HCT116 (cell line): ENCODE results near the gene EFEMP2. TPM values are rescaled to one million over a fixed set of nuclear protein-coding genes. Genes with fewer than 3 reads are reported as not detected.

Experiments used
- ATAC-seq: fragments of 200-7000 bp; cut with Tn5 transposase; 2 replicates; pipeline ENCODE4 v1.9.1; 2020; ENCODE audit warnings: mild to moderate bottlenecking, moderate library complexity
- BruUV-seq: library from RNA; stranded (reverse); fragments of 400-500 nt; replicated peaks from 2 replicates; lab custom pipeline; 2021; lab: Mats Ljungman, UMichigan
- CTCF ChIA-PET: fragments of 300-600 bp; sonication (Branson Sonifier 250); formaldehyde crosslinking; loops from one replicate; lab custom pipeline; 2021; ENCODE audit warnings: antibody characterized with exemption; lab: Charles Lee
- POLR2A ChIA-PET: fragments of 300-600, 350-600 bp; sonication (Branson Sonifier 250); formaldehyde crosslinking; loops from one replicate; lab custom pipeline; 2021; ENCODE audit warnings: antibody characterized with exemption; lab: Charles Lee
- RAD21 ChIA-PET, 2 experiments: fragments of 300-600 bp; sonication (Branson Sonifier 250); formaldehyde crosslinking; loops; one replicate each; lab custom pipeline; 2023; ENCODE audit warnings: low total read pairs in 2 of 2; ENCODE audit not compliant: uncharacterized antibody in 2 of 2, unreplicated experiment in 2 of 2, low non-redundant PET in 1 of 2; lab: Charles Lee
- DNase-seq: peaks from one replicate; pipeline ENCODE4 v3.0.0-alpha.2; 2010; ENCODE audit warnings: low read depth, low spot score
- H2AFZ ChIP-seq: fragments of 200-600 bp; shearing (Covaris generic), sonication (generic); 2 replicates; pipeline ENCODE4 v1.6.1; 2017; ENCODE audit warnings: low read depth, mixed run types, mixed read lengths, antibody characterized with exemption, low read length; ENCODE audit not compliant: poor library complexity, severe bottlenecking
- H3K27ac ChIP-seq: 2 replicates; pipeline ENCODE4 v1.5.1; 2012; ENCODE audit warnings: low read depth, low read length
- H3K27me3 ChIP-seq: fragments of 200-600 bp; sonication (generic); 2 replicates; pipeline ENCODE4 v1.6.1; 2016; ENCODE audit warnings: mixed run types, low read length, mixed read lengths; ENCODE audit not compliant: insufficient read depth
- H3K36me3 ChIP-seq, 2 experiments: fragments of 200-500 bp in 1 of 2; fragments of 200-600 bp in 1 of 2; sonication (Bioruptor generic) in 1 of 2; sonication (generic) in 1 of 2; 2 replicates each; pipeline versions ENCODE4 v1.5.1 to v1.6.1; 2014 to 2016; ENCODE audit warnings: low read length in 2 of 2, inconsistent platforms in 1 of 2, mixed read lengths in 1 of 2, mixed run types in 1 of 2; ENCODE audit not compliant: insufficient read depth in 2 of 2, control insufficient read depth in 1 of 2
- H3K4me1 ChIP-seq, 2 experiments: fragments of 200-600 bp in 1 of 2; sonication (generic) in 1 of 2; 2 replicates each; pipeline versions ENCODE4 v1.5.1 to v1.6.1; 2012 to 2017; ENCODE audit warnings: low read length in 2 of 2, inconsistent platforms in 1 of 2, mild to moderate bottlenecking in 1 of 2, mixed read lengths in 1 of 2, mixed run types in 1 of 2, moderate library complexity in 1 of 2; ENCODE audit not compliant: insufficient read depth in 2 of 2, control insufficient read depth in 1 of 2
- H3K4me2 ChIP-seq: fragments of 200-600 bp; sonication (generic); 2 replicates; pipeline ENCODE4 v1.6.1; 2017; ENCODE audit warnings: mixed run types, low read length, mixed read lengths
- H3K4me3 ChIP-seq, 2 experiments: fragments of 200-600 bp in 1 of 2; sonication (generic) in 1 of 2; replicated peaks in 1 of 2; 2 replicates each; pipeline ENCODE4 v1.5.1; 2011 to 2016; ENCODE audit warnings: low read length in 2 of 2, control low read depth in 1 of 2, low read depth in 1 of 2, mild to moderate bottlenecking in 1 of 2, mixed read lengths in 1 of 2, mixed run types in 1 of 2
- H3K79me2 ChIP-seq: fragments of 200-600 bp; sonication (generic); 2 replicates; pipeline ENCODE4 v1.6.1; 2017; ENCODE audit warnings: mild to moderate bottlenecking, mixed run types, low read length, moderate library complexity, mixed read lengths; ENCODE audit not compliant: insufficient read depth
- H3K9ac ChIP-seq: fragments of 200-600 bp; sonication (generic); 2 replicates; pipeline ENCODE4 v1.6.1; 2016; ENCODE audit warnings: low read length, mixed read lengths
- H3K9me2 ChIP-seq: fragments of 200-600 bp; sonication (generic), shearing (Covaris generic); 2 replicates; pipeline ENCODE4 v1.6.1; 2017; ENCODE audit warnings: mixed run types, mild to moderate bottlenecking, moderate library complexity; ENCODE audit not compliant: insufficient read depth
- H3K9me3 ChIP-seq, 2 experiments: fragments of 200-500 bp in 1 of 2; fragments of 200-600 bp in 1 of 2; sonication (Bioruptor generic) in 1 of 2; sonication (generic) in 1 of 2; 2 replicates each; pipeline ENCODE4 v1.6.1; 2014 to 2017; ENCODE audit warnings: low read length in 2 of 2, mixed read lengths in 2 of 2, inconsistent platforms in 1 of 2, low read depth in 1 of 2, mild to moderate bottlenecking in 1 of 2, mixed run types in 1 of 2, moderate library complexity in 1 of 2; ENCODE audit not compliant: control insufficient read depth in 1 of 2, insufficient read depth in 1 of 2
- H4K20me1 ChIP-seq: fragments of 200-600 bp; sonication (generic), shearing (Covaris generic); 2 replicates; pipeline ENCODE4 v1.6.1; 2017; ENCODE audit warnings: mixed run types, mild to moderate bottlenecking, moderate library complexity; ENCODE audit not compliant: insufficient read depth
- CEBPB ChIP-seq: IDR thresholded peaks from 2 replicates; pipeline ENCODE4 v1.6.1; 2012; ENCODE audit warnings: low read depth
- JUND ChIP-seq: IDR thresholded peaks from 2 replicates; pipeline ENCODE4 v1.6.1; 2012
- POLR2A ChIP-seq: IDR thresholded peaks from 2 replicates; pipeline ENCODE4 v1.7.0; 2011; ENCODE audit warnings: borderline replicate concordance; ENCODE audit not compliant: insufficient read depth, insufficient read length; ENCODE audit errors: extremely low read depth
- POLR2AphosphoS5 ChIP-seq: IDR thresholded peaks from 2 replicates; pipeline ENCODE4 v1.6.1; 2011; ENCODE audit warnings: mild to moderate bottlenecking, low read depth, low read length, moderate library complexity
- SRF ChIP-seq: IDR thresholded peaks from 2 replicates; pipeline ENCODE4 v1.6.1; 2012; ENCODE audit warnings: low read depth
- TCF7L2 ChIP-seq: IDR thresholded peaks from 2 replicates; pipeline ENCODE4 v1.7.0; 2011; ENCODE audit warnings: borderline replicate concordance, inconsistent platforms; ENCODE audit not compliant: insufficient read depth, insufficient read length; ENCODE audit errors: extremely low read depth
- intact Hi-C: fragments of 100-400 bp; cut with micrococcal nuclease; formaldehyde crosslinking; loops from 2 replicates; pipeline ENCODE4 v1.10.0; 2022
- total RNA-seq: library from RNA; stranded (reverse); gene quantifications from one replicate; pipeline ENCODE4 v1.2.1, GENCODE V29; 2021; ENCODE audit not compliant: unreplicated experiment
- TF ChIP-seq, protein P1 (sequence below), 3 experiments: fragments of 200-600 bp in 1 of 3; sonication (generic) in 1 of 3; IDR thresholded peaks in 2 of 3; conservative IDR thresholded peaks in 1 of 3; 2 replicates each; pipeline ENCODE4 v1.5.1; 2012 to 2017; ENCODE audit warnings: low read depth in 2 of 3, low read length in 2 of 3, antibody characterized with exemption in 1 of 3, borderline replicate concordance in 1 of 3, control low read depth in 1 of 3, mild to moderate bottlenecking in 1 of 3, mixed read lengths in 1 of 3, mixed run types in 1 of 3, moderate library complexity in 1 of 3; ENCODE audit not compliant: insufficient read depth in 1 of 3

Gene EFEMP2
- total RNA-seq, 1 experiment from 2014 or later = 8.4 TPM

DNA sequence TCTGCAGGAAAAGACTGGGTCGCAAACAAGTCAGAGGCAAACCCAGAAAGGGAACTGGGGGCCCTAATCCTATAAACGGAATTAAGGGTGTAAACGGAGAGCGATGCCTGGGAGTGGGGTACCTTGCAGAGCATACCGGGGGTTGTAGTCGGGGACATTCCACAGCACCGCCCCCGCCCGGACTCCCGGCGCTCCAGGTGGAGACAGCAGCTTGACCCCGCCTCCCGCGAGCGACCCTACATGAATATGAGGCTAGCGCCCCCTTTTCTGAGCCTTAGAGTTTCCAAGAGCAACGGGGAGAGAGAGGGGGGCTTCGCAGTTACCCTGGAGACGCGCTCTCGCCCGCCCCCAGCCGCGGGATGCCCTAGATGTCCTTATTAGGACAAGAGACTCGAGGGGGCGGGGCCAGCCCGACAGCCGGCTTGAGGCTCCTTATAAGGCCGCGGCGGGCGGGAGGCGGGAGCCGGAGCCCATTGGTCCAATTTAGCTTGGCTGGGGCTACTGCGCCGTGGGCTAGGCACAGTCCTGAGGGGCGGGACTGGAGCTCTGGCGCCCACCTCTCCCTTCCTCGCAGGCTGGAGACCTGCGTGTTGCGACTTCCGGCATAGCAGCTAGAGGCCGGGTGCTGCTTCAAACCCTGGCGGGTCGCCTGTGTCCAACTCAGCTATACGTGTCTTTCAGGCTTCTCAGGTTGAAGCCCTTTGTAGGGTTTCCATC is 13.3 kb downstream of the EFEMP2 start:
- Histone ChIP-seq H3K27ac (peak overlapping the region; percentile 97), H3K9me2 (no peaks in the 10 kb centered on the region), H3K79me2 (peaks cover 59% of the 10 kb centered on the region), H3K9ac (peak overlapping the region; percentile 99), H3K9me3 (no peaks in the 10 kb centered on the region), H3K27me3 (no peaks in the 10 kb centered on the region), H3K4me3 (peak overlapping the region; percentile 85 to 100), H3K4me1 (peaks cover 23 to 44% of the 10 kb centered on the region in 2 experiments), H4K20me1 (peaks cover 15% of the 10 kb centered on the region; the same call in 1 of the 2 replicates), H2AFZ (peak overlapping the region; percentile 50), H3K36me3 (peaks cover 24 to 37% of the 10 kb centered on the region in 2 experiments), H3K4me2 (peak overlapping the region; percentile 77)
- peak; percentile 95 for DNase-seq
- ChIA-PET CTCF (interaction anchor here (0.6 to 4.3 kb wide), 30 partner anchors 8 to 300 kb away, joined by 3 to 82 read pairs (median 5); partner anchors contain the start of genes AP5B1, CCDC85B, FIBP and KAT5), POLR2A (interaction anchor here (0.6 to 5.3 kb wide), 22 partner anchors 8 to 436 kb away, joined by 3 to 84 read pairs (median 4); partner anchors contain the start of genes BANF1, CCDC85B, FIBP and FOSL1), RAD21 (interaction anchor here (0.5 to 1.2 kb wide), 4 partner anchors 30 to 245 kb away, joined by 3 to 4 read pairs (median 3); partner anchors contain the start of gene KAT5 (in 1 of the 2))
- peak; percentile 66 for ATAC-seq
- TF ChIP-seq SRF (no peak), TCF7L2 (peak; percentile 57), CEBPB (no peak), JUND (no peak), POLR2AphosphoS5 (peak; percentile 64; the same call in 1 of the 2 replicates), POLR2A (peak; percentile 78)
- TF ChIP-seq, protein P1, sequence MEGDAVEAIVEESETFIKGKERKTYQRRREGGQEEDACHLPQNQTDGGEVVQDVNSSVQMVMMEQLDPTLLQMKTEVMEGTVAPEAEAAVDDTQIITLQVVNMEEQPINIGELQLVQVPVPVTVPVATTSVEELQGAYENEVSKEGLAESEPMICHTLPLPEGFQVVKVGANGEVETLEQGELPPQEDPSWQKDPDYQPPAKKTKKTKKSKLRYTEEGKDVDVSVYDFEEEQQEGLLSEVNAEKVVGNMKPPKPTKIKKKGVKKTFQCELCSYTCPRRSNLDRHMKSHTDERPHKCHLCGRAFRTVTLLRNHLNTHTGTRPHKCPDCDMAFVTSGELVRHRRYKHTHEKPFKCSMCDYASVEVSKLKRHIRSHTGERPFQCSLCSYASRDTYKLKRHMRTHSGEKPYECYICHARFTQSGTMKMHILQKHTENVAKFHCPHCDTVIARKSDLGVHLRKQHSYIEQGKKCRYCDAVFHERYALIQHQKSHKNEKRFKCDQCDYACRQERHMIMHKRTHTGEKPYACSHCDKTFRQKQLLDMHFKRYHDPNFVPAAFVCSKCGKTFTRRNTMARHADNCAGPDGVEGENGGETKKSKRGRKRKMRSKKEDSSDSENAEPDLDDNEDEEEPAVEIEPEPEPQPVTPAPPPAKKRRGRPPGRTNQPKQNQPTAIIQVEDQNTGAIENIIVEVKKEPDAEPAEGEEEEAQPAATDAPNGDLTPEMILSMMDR (IDR thresholded peaks at IDR 0.05 in 2 of 3, conservative IDR thresholded peaks at IDR 0.05 in 1 of 3; ENCODE audit: borderline replicate concordance in 1 of 3, insufficient read depth in 1 of 3, low read depth in 2 of 3, low read length in 2 of 3) = no peak
- BruUV-seq = no TSS peak
- intact Hi-C loops = loop anchor here (1.0 kb wide), 1 partner anchor 244 kb away; the partner anchor contains the start of gene PCNX3
